Measurements from ENCODE around the gene ATP8A2.
"Not testable (repeated sequence)": the region's sequence is repeated elsewhere in the genome, so short reads cannot be mapped to it uniquely, and the experiment has no call there.

The ATP8A2 gene

GRCh38 chr13:25768838-25769237, 397.1 kb downstream of the ATP8A2 start:
- no peak for DNase-seq (ENCODE audit: low spot score)

GRCh38 chr13:25770601-25771000, 398.8 kb downstream of the ATP8A2 start:
- DNase-seq (ENCODE audit: low spot score) = no peak

- DNase-seq (ENCODE audit: low spot score) = no peak
Measured at GRCh38 chr13:25771202-25771601, 399.4 kb downstream of the ATP8A2 start.

- no peak for DNase-seq (ENCODE audit: low spot score)
Measured at GRCh38 chr13:25771641-25772478, 400.1 kb downstream of the ATP8A2 start.

- DNase-seq (ENCODE audit: low spot score) = not testable (repeated sequence)
Measured at GRCh38 chr13:25772534-25772933, 400.8 kb downstream of the ATP8A2 start.

- DNase-seq (ENCODE audit: low spot score) = not testable (repeated sequence)
Measured at GRCh38 chr13:25774056-25774455, 402.3 kb downstream of the ATP8A2 start.

GRCh38 chr13:25775275-25775674, 403.5 kb downstream of the ATP8A2 start:
- DNase-seq (ENCODE audit: low spot score) = no peak

GRCh38 chr13:25775986-25776385, 404.2 kb downstream of the ATP8A2 start:
- no peak for DNase-seq (ENCODE audit: low spot score)

- DNase-seq (ENCODE audit: low spot score) = no peak
Measured at GRCh38 chr13:25776722-25777121, 404.9 kb downstream of the ATP8A2 start.

GRCh38 chr13:25777509-25777908, 405.7 kb downstream of the ATP8A2 start:
- no peak for DNase-seq (ENCODE audit: low spot score)

- no peak for DNase-seq (ENCODE audit: low spot score)
Measured at GRCh38 chr13:25778365-25778764, 406.6 kb downstream of the ATP8A2 start.

- DNase-seq (ENCODE audit: low spot score) = no peak
Measured at GRCh38 chr13:25778808-25779305, 407.1 kb downstream of the ATP8A2 start.

GRCh38 chr13:25783076-25783475, 411.3 kb downstream of the ATP8A2 start:
- DNase-seq (ENCODE audit: low spot score) = no peak

GRCh38 chr13:25783601-25784024, 411.8 kb downstream of the ATP8A2 start:
- DNase-seq (ENCODE audit: low spot score) = no peak

GRCh38 chr13:25784119-25784518, 412.3 kb downstream of the ATP8A2 start:
- DNase-seq (ENCODE audit: low spot score) = no peak

- not testable (repeated sequence) for DNase-seq (ENCODE audit: low spot score)
Measured at GRCh38 chr13:25790137-25790536, 418.4 kb downstream of the ATP8A2 start.

GRCh38 chr13:25795277-25795676, 423.5 kb downstream of the ATP8A2 start:
- DNase-seq (ENCODE audit: low spot score) = no peak

GRCh38 chr13:25796474-25796873, 424.7 kb downstream of the ATP8A2 start:
- DNase-seq (ENCODE audit: low spot score) = no peak

- DNase-seq (ENCODE audit: low spot score) = no peak
Measured at GRCh38 chr13:25798998-25799397, 427.2 kb downstream of the ATP8A2 start.

- DNase-seq (ENCODE audit: low spot score) = no peak
Measured at GRCh38 chr13:25800523-25800922, 428.7 kb downstream of the ATP8A2 start.

GRCh38 chr13:25802579-25802978, 430.8 kb downstream of the ATP8A2 start:
- DNase-seq (ENCODE audit: low spot score) = no peak

- no peak for DNase-seq (ENCODE audit: low spot score)
Measured at GRCh38 chr13:25803641-25804040, 431.9 kb downstream of the ATP8A2 start.

GRCh38 chr13:25806264-25806974, 434.6 kb downstream of the ATP8A2 start:
- no peak for DNase-seq (ENCODE audit: low spot score)

Data from CD4-positive, alpha-beta T cell treated with Interleukin-2 at 100 ng/mL for 4 hours (primary cell).